GM12873 (cell line): ENCODE results near the gene MACROD1.

ENCODE experiments used
- CTCF ChIP-seq: IDR thresholded peaks from 2 replicates; pipeline ENCODE4 v1.5.1; 2012; ENCODE audit warnings: low read depth, mild to moderate bottlenecking, moderate library complexity, low read length, control low read depth; ENCODE audit not compliant: insufficient read depth; ENCODE audit errors: missing control alignments

Gene MACROD1

GRCh38 chr11:64100360-64100759, 65.6 kb downstream of the MACROD1 start:
- TF ChIP-seq CTCF: peak; percentile 66

GRCh38 chr11:64099436-64099835, 66.5 kb downstream of the MACROD1 start:
- no peak for TF ChIP-seq CTCF

- no peak for TF ChIP-seq CTCF
Measured at GRCh38 chr11:64098318-64098831, 67.5 kb downstream of the MACROD1 start.

- no peak for TF ChIP-seq CTCF
Measured at GRCh38 chr11:64097468-64098317, 68.2 kb downstream of the MACROD1 start.

- TF ChIP-seq CTCF: no peak
Measured at GRCh38 chr11:64096835-64097234, 69.1 kb downstream of the MACROD1 start.

GRCh38 chr11:64095949-64096348, 70.0 kb downstream of the MACROD1 start:
- no peak for TF ChIP-seq CTCF

- TF ChIP-seq CTCF: no peak
Measured at GRCh38 chr11:64095273-64095817, 70.6 kb downstream of the MACROD1 start.
